HG02763 (cell line): ENCODE results near the gene DAAM2.

Experiments used
- ATAC-seq: cut with Tn5 transposase; IDR thresholded peaks from one replicate; pipeline ENCODE4 v1.9.1; 2021; ENCODE audit warnings: mild to moderate bottlenecking, moderate library complexity; ENCODE audit not compliant: unreplicated experiment

The DAAM2 gene

DNA sequence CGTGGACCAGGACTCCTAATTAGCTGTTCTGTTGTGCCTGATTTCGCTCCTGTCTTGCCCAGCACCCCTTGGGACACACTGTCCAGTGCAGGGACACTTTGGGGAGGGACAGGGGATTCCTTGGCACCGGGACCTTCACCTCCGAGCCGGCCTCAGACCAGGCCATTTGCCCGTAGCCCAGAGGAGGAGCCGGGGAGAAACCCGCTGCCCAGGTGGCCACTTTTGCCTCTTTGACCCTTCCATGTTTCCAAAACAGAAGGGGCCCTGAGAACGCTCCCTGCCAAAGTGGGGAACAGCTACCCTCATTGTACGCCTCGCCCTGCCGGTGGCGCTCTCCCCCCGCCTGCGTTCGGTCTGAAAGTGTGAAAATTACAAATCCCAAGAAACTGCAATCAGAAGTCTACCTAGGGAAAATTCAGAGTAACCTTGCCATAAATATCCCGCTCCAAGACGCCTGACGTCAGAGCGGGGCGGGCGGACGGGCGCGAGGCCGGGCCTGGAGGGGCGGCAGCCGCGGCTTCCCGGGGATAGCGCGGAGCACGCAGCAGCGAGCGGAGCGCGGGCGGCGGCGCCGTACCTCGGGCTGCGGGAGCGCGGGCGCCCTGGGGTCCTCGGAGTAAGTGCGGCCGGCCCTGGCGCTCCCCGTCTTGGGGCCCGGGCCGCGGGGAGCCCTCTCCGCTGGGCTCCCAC lies at the start of gene DAAM2:
DAAM2 (plus strand) TSS at position 527 of the 690 bp plus-strand sequence. CDS start 63,927 bp downstream, outside the sequence.
- no peak for ATAC-seq

DNA sequence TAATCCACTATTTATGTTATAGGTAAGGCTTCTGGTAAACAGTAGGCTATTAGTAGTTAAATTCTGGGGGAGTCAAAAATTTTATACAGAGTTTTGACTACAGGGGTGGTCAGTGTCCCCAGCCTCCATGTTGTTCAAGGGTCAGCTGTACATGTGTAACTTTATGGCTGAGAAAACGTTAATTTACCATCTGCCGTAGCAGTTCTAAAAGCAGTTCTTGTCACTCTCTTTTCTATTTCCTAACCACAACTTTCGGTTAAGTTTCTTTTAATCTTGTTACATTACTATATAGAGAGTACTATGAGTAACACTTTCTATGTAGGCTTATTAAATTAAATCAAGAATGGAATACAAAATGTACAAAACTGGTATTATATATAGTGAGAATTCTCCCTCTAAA lies 45.4 kb upstream of the DAAM2 start:
- no peak for ATAC-seq

DNA sequence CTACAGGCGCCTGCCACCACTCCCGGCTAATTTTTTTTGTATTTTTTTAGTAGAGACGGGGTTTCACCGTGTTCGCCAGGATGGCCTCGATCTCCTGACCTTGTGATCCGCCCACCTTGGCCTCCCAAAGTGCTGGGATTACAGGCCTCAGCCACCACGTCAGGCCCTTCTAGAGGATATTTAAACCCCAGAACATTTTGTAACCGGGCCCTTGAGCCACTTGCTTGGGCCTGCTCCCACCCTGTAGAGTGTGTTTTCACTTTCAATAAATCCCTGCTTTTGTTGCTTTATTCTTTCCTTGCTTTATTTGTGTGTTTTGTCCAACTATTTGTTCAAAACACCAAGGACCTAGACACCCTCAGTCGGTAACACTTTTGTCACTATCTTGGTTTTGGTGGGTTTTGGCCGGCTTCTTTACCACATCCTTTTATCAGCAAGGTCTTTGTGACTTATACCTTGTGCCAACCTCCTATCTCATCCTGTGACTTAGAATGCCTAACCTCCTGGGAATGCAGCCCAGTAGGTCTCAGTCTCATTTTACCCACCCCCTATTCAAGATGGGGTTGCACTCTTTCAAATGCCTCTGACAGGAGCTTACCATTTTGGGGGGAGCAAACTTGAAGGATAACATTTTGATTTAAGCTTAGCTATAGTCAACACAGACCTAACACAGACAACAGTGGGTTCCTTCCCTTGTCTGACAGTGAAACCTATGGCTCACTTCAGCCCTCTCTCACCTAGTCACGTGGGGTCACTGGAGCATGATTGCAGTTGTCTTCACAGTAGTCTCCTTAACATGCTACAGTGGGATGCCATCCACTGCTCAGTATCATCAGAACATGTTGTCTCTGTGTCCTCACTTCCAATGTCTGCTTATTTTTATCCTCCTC lies 39.1 kb upstream of the DAAM2 start:
- ATAC-seq, result no peak

DNA sequence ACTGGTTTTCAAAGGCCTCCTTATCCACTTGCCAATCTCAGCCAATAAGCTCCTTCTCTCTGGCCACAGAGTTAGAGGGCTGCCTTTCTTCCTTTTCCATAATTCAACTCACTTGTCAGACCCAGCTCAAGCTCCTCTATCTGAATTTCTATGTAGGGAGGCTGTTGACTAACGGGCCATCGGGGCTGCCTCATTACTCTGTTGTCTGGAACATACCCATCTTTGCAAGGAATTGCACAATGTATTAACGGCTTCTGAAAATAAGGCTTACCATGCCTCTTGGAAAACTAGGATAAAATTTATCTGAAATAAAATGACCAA lies 38.5 kb upstream of the DAAM2 start:
- no peak for ATAC-seq

GRCh38 chr6:39754514-39755115 lies 37.6 kb upstream of the DAAM2 start:
- ATAC-seq, result no peak

GRCh38 chr6:39755231-39755630 lies 36.9 kb upstream of the DAAM2 start:
- ATAC-seq, result no peak

DNA sequence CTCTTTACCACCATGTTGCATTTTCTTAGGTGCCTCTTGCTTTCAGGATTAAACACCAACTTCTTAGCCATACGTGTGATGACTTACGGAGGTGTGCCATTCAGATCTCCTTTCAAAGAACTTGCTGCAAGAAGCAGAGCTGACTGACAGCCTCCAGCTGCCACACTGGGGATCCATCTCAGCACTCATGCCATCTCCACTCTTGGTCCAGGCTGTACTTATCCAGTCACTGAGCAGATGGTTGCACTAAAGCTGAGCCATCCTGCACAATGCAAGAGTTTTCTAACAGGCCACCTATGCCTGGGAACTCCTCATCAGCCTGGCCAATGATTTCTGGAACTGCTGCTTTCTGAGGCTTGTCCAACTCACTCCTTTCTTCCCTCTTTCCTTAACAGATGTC lies 35.6 kb upstream of the DAAM2 start:
- no peak for ATAC-seq

DNA sequence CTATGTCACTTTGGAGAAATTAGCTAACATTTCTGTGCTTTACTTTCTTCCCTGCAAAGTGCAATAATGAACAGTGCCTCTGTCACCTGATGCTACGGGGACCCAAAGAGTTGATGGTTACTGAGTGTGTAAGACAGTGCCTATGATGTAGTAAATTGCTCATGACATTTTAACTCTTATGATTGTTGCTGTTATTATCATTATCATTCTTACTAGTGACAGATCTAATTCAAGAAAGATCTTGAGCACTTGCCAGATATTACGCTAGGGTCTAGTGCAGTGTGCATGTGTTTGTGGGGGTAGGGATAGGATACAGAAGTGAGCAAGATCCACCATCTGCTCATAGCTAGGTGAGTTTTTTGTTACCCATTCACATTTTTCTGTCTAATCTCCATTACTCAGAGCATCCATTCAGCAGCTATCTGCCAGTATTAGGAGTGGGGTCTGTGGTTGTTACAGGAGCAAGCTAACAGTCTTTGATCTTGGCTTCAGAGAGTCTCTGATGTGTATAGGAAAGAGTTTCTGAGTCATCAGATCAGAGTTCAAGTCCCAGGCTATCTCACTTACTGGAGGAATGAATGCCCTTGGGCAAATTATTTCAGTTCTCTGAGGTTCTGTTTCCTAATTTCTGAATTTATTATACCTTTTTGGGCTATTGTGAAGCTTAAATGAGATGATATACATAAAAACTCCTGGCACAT lies 33.1 kb upstream of the DAAM2 start:
- ATAC-seq, result no peak

GRCh38 chr6:39760226-39760952 lies 31.8 kb upstream of the DAAM2 start:
- ATAC-seq, result no peak

DNA sequence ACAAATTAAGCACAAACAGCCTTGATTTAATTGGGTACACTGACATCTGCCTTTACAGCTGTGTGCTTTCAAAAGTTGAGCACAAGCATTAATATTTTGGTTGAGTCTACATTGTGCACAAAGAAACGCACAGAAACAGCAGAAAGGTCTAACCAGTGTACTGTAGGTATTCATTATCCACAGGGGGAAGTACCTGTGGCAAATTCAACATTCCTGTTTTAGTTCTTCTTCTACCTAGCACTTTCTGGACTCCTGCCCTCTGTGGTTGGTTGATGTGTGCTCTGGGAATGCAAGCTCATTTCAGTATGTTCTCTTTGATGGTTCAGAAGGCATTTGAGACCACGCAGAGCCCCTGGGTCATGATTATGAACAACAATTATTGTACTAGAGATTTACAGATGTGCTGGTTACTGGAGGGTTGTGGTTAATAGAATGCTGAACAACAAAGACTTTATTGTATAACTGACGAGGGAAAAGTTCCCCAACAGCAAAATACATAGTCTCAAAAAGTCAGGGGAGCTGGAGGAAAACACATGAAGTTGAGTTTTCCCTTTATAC lies 26.6 kb upstream of the DAAM2 start:
- no peak for ATAC-seq

DNA sequence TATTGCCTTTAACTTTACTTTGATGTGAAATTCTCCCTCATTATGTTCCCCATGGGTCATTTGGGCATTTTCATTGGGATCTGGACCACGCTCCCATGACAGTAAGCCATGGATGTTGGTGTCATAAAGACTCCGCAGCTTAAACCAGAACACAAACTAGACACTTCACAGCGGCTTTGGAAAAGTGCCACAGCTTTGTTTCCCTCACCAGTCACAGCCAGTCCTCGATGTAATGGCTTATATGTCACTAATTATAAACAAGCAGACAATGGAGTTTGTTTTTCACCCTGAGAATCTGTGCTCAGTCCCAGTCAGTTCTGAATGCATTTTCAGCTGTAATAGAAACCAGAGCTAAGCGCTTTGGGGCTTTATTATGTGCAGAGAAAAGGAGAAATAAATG lies 23.2 kb upstream of the DAAM2 start:
- no peak for ATAC-seq

DNA sequence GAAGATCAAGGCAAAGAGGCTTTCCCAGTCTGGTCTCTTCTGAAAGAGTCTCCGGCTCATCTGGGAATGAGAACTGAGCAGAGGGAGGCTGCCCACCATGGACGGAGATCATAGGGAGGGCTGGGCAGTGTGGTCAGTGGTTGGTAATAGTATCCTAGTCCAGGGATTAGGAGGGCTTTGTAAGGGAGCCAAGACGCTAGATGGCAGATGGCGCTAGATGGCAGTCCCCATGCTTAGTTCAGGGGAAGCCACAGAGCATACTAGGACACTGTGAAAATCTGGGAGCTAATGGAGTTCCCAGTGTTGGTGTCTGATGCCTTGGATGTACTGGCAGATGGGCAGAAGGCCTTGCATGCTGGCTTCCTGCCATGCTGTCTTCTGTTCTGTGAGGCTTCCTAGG lies 21.7 kb upstream of the DAAM2 start:
- ATAC-seq, result no peak

- no peak for ATAC-seq
Observed at GRCh38 chr6:39772559-39773273, 19.5 kb upstream of the DAAM2 start.

DNA sequence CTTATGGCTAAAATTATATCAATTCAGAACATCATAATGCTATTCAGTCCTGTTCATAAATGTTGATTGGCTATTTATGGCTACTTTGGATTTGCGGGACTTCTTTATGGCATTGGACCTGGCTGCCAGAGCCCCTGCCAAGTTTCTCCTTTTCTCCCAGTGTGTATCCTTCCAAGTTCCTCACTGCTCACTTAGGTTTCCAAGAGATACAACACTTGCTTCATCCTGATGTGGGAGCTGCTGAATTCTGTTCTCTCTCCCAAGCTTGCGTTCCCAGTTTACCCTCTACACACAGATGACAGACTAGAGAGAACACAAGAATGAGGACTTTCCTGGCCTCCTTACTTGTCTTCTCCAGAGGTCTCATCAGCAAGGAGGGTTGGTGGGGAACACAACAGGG lies 18.4 kb upstream of the DAAM2 start:
- no peak for ATAC-seq

DNA sequence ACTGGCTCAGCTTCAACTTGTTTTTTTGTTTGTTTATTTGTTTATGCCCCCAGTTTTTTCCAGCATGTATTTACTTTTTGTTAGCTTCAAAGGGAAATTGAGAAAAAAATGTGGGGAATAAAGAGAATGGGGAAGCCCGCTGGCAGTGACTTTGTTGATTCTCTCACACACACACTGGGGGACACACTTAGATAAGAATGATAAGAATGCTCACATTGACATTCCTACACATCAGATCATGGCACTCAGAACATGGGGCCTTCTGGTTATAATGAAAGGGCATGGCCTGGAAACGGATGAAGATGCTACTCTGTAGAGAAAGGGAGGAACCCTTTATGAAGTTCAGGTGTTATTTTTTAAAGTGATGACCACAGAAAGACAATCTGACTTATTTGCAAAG lies 15.6 kb upstream of the DAAM2 start:
- no peak for ATAC-seq

DNA sequence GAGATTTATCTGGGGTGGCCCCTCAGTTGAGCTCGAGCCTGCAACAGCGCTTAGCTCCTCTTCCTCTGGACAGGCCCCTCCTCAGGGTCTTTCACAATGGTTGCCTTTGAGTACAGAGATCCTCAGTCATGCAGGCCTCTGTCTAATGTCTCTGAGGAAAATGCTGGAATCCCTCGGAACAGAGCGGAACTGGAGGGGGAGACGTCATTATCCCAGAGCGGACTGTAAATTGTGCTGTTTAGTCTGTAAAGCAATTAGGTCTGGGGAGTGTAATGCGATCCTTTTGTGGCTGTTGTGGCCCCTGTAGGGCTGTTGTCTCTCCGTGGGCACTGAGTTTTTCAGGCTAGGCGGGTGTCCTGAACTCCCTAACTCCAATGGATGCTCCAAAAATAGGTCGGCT lies 15.0 kb upstream of the DAAM2 start:
- no peak for ATAC-seq

GRCh38 chr6:39777661-39778060 lies 14.5 kb upstream of the DAAM2 start:
- ATAC-seq, result no peak

DNA sequence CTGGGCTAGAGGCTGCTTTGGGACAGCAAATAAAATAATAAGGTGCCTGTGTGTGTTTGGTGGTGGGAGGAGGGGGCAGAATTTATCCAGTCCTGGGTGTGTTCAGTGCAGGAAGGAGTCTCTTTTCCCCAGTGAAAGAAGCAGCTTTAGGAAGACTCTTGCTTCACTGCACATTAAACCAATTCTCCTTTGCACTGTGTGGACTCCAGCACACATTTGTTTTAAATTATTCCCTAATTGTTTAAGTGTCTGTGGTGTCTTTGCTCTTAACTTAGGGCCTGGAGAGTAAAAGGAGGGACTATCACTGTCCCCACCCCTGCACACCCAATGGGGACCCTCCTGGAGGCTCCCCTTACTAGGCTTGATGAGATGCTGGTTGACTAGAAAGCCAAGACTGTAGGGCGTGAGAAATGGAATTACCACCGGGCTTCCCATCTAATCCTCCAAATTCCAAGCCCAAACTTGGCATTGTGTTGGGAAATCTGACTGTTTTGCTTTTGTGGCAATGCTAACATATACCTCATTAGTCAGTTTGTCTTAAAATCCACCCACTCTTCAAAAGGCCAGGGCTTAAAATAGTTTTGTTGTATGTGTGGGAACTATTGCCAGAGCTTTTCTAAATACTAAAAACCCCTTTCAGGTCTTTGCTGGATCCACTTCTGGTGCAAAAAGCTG lies 13.5 kb upstream of the DAAM2 start:
- no peak for ATAC-seq

- ATAC-seq, result no peak
Observed at GRCh38 chr6:39785281-39785680, 6.9 kb upstream of the DAAM2 start.
